GM23248 (cell line): Measurements from ENCODE around the gene DOK6.

ENCODE experiments used
- EZH2 ChIP-seq: fragments of 200-600 bp; sonication (generic); IDR thresholded peaks from 2 replicates; pipeline ENCODE4 v1.6.1; 2018; ENCODE audit warnings: antibody characterized with exemption, mild to moderate bottlenecking; ENCODE audit not compliant: insufficient read depth, poor library complexity, severe bottlenecking
- EZH2phosphoT487 ChIP-seq: fragments of 200-600 bp; sonication (generic); IDR thresholded peaks from 2 replicates; pipeline ENCODE4 v1.6.1; 2018; ENCODE audit warnings: antibody characterized with exemption, moderate library complexity, mild to moderate bottlenecking, low read depth; ENCODE audit not compliant: insufficient read depth

GRCh38 chr18:69584429-69584828, 183.7 kb downstream of the DOK6 start:
- no peak for TF ChIP-seq EZH2
- TF ChIP-seq EZH2phosphoT487 = no peak
